ENCODE results near the gene VPS35.
"Not testable (repeated sequence)": the region's sequence is repeated elsewhere in the genome, so short reads cannot be mapped to it uniquely, and the experiment has no call there.

The VPS35 gene

DNA sequence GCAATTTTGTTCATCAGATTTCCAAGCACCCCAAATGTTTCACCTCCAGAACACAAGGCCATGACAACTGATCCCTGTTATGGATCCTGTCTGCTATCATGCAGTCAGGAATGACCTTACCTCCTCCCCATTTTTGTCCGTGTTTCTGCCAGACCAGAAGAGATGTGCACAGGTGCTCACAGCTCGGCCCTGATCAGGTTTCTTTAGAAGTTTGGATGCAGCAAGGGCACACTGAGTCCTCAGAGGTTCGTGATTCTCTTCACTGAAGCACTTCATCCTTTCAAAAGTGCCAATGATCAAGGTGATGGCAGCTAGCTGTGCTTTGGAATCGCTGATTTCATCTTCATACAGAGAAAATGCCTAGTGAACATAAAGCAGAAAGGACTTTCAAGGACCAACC is 26.9 kb downstream of the VPS35 start:
- DNase-seq, result no peak

DNA sequence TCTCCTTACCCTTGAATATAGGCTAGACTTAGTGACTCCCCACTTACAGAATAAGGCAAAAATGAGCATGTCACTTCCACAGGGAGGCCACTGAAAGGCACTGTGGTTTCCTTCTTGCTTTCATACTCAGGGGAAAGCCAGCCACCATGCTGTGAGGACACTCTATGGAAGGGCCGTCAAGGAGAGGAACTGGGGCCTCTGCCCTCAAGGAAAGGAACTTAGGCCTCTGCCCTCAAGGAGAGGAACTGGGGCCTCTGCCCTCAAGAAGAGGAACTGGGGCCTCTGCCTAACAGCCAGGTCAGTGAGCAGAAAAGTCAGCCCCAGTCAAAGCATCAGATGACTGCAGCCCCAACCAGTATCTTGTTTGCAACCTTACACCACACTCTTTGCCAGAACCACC is 30.1 kb downstream of the VPS35 start:
- peak in 17 of 56 donors; percentile 2 to 61 (median 7) for DNase-seq

DNA sequence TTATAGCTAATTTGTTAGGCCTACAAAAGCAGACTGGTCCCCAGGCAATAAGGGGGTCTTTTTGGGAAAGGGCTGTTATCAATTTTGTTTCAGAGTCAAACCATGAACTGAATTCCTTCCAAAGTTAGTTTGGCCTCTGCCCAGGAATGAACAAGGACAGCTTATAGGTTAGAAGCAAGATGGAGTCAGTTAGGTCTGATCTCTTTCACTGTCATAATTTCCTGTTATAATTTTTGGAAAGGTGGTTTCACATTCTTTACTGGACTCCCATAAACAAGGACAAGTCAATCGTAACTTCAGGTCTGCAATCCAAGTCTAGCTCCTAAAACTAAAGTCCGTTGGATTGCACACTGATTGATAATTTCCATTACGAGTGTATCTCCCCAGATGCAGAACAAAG is 37.7 kb downstream of the VPS35 start:
- no peak for DNase-seq

DNA sequence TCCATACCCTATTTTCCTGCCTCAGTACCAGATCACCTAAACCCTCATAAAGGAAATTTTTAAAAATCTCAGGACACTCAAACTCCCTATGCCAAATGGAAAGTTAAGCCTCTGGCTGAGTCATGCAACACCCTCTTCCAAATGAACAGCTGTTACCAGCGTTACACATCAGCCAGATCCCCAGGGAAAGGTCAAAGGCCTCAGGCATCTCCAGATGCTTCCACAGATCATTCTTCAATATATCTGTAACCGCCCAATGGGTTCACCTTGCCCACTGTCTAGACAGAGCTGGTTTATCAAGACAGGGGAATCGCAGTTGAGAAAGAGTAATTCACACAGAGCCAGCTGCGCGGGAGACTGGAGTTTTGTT is 38.7 kb downstream of the VPS35 start:
- no peak for DNase-seq

DNA sequence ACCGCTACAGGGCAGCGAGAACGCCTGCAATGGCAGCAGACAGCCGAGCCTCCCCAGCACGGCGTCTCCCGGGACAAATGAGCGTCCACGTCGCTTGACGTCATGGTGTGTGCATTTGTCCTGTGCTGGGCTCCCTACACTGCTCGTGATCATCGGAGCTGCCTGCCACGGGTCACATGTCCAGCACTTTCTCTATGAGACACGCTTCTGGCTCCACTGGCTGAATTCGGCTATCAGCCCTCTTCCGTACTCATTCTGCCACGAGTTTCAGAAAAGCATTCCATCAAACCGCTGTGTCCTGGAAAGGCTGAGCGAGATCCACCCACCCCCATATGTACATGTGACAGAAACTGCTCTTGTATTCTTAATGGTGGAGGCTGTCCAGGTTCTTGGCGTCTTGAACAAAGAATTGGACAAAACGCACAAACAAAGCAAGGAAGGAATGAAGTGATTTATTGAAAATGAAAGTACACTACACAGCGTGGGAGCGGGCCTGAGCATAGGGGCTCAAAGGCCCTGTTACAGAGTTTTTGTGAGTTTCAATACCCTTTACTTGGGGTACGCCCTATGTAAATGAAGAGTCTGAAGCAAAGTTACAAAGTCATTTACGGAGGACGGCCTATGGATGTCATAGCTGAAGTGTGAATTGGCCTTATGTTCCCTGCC is 39.3 kb downstream of the VPS35 start:
- DNase-seq, result no peak

DNA sequence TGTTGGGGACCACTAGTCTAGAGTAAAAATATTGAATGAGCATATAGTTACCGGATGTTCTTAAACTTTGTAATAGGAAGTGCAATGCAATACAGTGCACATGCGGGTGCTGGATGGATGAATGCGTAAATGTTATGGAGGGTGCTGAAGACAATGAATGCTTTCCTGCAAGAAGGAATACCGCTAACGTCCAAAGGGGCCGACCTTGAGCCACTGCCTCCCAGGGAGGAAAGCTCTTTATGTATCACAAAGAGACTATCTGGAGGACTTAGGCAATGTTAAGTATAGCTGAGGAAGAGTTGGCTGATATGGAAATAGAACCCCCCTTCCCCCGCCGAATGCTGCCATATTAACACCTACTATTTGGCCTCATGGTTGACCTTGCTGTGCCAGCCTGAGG is 40.3 kb downstream of the VPS35 start:
- DNase-seq, result no peak

DNA sequence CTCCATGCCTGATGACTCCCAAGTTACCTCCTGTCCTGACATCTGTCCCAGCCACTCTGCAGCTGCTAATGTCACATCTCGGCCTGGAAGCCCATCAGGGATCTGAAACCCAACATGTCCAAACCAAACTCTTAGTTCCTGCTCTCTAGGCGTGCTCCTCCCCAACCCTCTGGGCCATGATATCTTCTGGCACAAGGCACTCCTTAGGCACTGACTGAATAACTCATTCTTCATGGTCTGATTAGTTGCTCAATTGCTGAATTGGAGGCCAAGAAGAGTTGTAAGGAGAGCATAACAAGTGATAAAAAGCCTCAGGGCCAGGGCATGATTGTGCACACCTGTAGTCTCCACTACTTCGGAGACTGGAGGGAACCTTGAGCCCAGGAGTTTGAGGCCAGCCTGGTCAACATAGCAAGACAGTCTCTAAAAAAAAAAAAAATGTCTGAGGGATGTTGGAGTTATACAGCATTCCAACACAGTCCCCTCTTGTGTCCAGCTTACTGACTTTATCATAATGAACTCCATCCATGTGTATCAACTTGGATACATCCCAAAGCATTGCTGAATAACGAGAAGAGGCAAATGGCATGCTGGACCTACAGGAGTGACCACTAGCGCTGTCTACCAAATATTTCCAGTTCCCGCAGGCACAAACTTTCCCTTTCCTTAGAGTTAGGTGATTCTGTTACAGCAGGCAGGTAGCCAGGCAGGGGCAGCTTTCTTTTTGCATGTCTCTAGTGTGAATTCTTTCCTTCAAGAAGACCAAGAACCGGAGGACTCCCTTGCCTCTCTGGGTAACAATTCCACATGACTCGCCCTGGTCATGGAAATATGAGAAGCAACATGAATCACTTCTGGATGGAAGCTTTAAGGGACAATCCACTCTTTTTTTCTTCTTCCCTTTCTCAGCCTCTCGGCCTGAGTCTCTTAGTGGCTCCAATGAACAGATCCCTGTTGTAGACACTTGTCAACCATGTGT is 49.7 kb downstream of the VPS35 start:
- no peak for DNase-seq

DNA sequence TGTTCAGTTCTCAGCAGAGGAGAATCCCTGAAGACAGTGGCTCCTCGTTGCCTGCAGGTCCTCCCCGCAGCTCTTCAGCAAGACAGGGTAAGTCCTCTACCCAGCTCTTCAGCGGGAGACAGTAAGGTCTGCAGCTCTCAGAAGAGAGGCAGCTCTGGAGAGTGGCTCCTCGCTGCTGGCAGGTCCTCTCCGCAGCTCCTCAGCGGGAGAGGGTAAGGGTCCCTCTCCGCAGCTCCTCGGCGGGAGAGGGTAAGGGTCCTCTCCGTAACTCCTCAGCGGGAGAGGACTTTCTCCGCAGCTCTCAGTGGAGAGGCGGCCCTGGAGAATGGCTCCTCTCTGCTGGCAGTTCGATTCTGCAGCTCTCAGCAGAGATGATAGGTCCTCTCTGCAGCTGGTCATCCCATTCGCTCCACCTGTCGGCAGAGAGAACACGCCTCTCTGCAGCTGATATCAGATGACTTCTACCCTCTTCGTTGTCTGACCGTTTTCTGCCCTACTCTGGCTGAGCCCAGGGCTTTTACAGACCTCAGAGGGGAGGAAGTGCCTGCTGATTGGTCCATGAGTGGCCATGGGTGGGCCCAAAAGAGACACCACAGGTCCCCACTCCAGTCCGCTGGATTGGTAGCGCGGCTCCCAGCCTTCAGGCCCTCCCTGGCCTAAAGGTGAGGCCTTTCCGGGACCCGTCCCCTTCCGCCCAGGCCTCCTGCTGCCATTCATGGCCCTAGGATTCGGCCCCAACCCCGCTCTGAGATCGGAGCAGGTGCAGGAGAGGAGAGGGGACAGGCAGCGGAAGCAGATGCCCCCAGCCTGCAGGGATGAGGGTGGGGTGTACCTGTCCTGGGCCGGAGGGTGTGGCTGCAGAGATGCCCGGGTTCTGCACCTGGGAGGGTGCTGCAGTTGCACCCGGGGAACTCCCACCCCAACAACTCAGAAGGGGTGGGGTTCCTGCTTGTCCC is 55.9 kb downstream of the VPS35 start:
- no peak for DNase-seq

DNA sequence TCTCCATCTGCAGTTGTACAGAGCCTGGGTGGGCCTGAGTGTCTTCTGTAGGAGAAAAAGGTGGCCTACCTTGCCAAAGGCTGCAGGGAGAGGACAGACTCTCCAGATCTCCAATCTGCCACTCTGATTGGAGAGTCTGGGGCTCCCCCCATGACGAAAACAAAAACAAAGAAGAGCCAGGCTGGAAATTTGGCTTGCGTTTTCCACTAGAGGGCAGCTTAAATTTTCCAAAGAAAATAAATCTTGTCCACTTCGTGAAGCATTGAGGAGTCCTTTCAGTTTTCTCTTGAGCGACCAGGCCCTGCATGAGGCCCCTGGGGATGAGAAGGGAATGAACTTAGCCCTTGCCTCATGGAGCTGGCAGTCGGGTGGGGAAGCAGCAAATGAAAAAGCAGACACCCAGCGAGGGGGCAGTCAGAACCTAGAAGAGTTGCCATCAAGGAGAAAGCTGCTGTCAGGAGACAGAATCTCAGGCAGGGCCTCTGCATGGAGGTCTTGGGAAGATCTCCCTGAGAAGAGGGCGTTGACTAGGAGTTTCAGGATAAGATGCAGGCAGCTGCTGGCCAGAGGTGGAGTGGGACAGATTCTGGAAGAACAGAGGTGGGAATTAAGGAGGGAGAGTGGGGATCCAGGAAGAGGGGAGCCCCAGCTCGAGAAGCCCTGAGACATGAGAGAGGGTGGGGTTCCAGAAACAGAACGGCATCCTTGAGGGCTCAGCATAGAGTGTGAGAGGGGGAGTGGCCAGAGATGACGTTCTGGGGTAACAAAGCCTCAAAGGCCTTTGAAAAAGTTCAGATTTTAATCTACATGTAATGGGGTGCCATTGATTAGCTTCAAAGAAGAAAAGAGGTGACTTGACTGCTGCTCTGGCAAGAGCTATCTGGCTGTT is 59.4 kb downstream of the VPS35 start:
- DNase-seq, result peak in 8 of 56 donors; percentile 1 to 21 (median 11)

DNA sequence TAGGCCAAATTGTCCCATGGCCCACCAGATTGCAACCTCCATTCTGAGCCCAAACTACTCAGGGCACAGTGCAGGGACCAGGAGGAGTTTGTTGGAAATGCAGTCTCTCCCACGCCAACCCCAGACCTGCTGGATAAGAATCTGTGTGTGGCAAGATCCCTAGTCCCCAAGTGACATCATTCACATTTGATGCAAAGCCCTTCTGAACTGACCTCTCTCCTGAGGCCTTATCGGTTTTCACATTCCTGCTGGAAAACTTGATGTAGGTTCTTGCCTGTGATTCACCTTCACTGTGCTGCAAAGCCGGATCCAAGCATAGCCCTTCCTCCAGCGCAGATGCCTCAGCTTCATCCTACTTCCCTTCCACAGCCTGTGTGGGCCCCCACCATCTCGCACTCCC is 61.2 kb downstream of the VPS35 start:
- DNase-seq, result no peak

DNA sequence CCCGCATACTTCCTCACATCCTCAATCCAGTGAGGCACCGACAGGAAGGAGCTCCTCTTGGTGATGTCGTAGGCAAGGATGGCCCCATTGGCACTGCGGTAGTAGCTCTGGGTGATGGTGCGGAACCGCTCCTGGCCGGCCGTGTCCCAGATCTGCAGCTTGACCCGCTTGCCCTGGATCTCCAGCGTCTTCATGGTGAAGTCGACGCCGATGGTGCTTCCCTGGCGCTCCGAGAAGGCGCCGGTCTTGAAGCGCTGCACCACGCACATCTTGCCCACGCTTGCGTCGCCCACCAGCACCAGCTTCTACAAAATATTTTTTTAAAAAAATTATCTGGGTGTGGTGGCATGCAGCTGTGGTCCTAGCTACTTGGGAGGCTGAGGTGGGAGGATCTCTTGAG is 62.3 kb downstream of the VPS35 start:
- DNase-seq, result not testable (repeated sequence)

DNA sequence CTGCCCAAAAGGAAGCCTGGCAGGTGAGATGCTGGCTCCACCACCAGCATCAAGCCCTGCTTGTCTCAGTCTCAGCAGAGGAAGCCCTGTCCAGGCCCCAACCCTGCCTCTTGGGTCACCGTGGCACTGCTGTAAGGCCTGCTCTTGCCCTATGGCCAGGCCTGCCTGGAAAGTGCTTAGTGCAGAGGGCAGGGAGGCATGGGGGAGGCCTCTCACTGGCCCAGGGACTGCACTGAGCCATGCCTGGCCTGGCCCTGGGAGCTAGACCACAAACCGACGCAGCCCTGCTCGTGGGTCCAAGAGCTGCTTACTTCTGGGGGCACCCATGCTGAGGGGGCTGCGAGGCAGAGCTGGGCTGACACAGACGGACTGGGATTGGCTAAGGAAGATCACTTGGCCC is 64.1 kb downstream of the VPS35 start:
- DNase-seq, result not testable (repeated sequence)

DNA sequence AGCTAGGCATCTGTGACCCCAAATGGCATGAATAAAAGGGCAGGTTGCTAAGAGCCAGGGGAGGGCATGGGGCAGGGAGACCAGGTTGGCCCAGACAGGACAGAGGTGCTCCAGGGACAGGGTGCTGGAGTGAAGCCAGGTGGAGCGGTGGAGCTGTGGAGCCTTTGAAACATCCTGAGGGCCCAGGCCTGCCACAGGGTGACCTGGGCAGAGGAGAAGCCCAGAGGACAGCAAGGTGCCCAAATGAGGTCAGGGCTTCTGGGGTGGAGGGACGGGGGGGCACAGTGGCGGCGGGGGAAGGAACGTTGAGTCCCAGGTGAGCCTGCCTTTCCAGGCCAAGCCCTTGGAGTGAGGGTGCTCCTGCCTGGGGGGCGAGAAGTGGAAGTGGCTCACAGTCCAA is 65.3 kb downstream of the VPS35 start:
- not testable (repeated sequence) for DNase-seq

DNA sequence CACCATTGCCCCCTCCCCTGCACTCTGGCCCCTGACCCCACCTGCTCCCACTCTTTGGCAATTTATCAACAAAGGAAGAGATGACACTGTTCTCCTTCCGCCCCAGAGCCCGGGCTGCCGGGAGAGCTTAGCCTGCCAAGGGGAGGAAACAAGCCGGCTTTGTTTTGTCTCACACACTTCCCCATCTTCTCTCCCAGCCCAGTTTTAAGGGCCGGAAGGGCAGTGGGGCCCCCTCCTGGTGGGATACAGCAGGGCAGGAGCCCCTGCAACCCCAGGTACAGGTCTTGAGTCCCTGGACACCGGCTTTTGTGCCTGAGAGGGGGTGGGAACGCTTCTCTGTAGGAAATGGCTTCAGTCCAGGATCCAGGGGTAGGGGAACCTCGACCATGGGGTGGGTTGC is 65.7 kb downstream of the VPS35 start:
- DNase-seq, result not testable (repeated sequence)

DNA sequence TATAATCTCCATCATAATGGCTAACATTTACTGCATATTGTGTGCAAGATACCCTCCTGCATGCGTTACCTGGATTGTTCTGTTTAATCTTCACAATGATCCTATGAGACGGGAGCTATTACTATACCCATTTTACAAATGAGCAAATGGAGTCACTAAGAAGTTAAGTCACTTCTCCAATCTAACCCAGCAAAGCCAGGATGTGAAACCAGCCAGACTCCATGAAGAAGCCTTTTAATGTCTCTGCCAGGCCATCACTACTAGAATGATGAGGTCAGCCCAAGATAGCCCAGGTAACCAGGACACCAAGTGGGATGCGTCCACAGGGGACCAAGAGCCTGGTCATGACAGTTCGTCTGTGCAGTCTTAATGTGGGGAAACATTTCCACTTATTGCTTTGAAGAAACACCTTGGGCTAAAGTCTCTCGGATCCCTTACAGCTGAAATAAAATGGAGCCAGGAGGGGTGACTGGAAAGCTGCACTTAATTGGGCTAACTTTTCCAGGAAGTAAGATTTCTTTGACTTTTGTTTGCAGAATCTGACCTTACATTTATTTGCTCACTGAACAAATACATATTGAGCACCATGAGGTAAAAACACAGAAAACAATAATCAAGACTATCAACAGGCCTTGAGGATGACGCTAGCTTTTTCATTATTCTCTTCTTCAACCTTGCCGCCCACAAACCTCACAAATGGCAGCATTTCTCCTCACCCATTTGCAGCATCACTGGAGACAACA is 66.9 kb downstream of the VPS35 start:
- DNase-seq, result no peak

DNA sequence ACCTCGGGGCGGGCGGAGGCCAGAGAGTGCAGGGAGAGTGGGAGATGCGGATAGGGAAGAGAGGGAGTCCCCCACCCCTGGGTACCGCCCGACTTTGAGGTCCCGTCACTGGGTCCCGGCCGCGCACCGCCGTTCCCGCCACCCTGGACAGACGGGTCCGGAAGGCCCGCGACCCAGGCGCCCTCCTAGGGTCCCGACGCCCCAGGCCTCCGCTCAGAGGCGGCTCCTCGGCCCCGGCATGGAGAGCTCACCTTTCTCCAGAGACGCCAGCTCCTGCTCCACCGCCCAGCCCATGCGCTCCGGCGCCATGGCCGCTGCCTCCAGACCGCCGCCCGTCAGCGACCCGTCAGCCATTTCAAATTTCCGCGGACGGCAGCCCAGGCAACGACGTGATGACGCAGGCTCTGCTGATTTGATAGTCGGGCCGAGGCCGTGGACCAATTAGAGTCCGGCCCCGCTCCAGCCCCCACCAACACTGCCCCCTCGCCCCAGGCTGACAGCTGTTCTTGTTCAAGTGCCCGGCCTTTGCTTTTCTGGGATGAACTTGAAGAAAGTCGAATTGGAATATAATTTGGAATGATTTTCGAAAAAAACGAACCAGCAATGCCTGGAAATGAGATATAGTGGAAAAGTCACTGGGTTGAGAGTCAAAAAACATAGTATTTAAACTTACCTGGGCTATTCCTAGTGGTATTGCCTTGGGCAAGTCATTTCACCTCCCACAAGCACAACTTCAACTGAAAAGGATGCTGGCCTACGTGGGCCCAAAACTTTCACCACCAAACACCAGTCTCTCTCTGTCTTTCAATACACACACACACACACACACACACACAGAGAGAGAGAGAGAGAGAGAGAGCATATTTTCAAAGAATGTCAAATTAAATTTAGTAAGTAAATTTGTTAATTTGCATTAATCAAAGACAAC is 67.7 kb downstream of the VPS35 start, which contains the start of gene SHCBP1:
Gene SHCBP1, minus strand, starts transcription at position 374 of the 928 bp plus-strand sequence. Its CDS starts 20 bp downstream, at position 354.
- peak in 54 of 56 donors; percentile 14 to 88 (median 64) for DNase-seq

DNA sequence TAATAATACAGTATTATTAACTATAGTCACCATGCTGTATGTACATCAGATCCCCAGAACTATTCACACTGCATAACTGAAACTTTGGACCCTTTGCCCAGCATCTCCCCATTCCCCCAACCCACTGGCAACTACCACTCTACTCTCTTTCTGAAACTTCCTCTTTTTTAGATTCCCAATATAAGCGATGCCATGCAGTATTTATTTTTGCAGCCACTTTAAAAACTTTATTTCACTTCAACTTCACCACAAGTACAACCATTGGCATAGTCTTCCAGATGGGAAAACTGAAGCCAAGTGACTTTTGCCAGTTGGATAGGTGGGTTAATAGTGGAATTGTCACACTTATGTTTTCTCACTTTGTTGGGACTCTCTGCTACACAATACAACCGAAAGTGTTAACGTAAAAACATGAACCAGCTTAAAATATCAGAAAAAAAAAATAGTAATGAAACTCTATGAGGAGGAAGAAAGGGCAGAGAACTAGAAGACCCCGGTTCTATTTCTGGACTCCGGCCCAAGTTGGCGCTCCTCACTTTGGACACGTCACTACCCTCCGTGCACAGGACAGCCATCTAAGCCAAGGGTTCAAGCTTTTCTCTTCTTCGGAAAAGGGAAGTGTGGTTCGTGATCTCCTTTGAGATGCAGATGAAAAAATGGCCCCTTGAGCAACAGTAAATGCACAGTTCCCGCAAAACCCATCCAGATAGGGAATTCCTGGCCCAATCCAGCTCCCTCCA is 68.5 kb downstream of the VPS35 start:
- DNase-seq, result no peak

DNA sequence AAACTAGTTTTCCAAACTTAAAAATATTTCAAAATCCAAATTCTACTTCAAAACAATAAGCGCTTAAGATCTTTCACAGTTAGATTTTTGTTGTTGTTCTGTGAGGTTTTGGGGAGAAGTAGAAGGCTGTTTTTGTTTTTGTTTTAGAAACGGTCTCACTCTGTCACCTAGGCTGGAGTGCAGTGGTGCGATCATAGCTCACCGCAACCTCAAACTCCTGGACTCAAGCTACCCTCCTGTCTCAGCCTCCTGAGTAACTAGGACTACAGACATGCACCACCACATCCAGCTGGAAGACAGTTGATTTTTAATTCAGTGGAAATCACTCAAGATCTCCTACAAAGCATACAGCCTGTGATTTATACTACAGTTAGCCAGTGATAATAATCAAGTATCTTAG is 70.5 kb downstream of the VPS35 start:
- DNase-seq, result no peak
